ENCODE results near the gene GALE. TPM values are rescaled to one million over a fixed set of nuclear protein-coding genes. Genes with fewer than 3 reads are reported as not detected.

Gene GALE
- total and polyA plus RNA-seq, 2 of the 13 experiments (the other 11 are each of a cell fraction or from before 2014, with no cell fraction given), result 85.2 to 88.4 TPM

- peaks cover 2 to 31% of the 10 kb centered on the region in 2 experiments; a peak in 2 of 5 replicates for H3K36me3 ChIP-seq (replicated peaks in 1 of 2; ENCODE audit: control insufficient read depth in 1 of 2, insufficient read depth in 2 of 2, low read length in 2 of 2)
- CTCF ChIA-PET (ENCODE audit: low intra/inter-chr PET ratio, low total read pairs), result no interaction called here
- in situ Hi-C loops (cut with HindIII; ENCODE audit: extremely low pct_ligation_motif_present, low pct_unique_long_range_greater_than_20kb), result no loop called here
These were observed 15.8 kb upstream of the GALE start for GRCh38 chr1:23816361-23816760.

DNA sequence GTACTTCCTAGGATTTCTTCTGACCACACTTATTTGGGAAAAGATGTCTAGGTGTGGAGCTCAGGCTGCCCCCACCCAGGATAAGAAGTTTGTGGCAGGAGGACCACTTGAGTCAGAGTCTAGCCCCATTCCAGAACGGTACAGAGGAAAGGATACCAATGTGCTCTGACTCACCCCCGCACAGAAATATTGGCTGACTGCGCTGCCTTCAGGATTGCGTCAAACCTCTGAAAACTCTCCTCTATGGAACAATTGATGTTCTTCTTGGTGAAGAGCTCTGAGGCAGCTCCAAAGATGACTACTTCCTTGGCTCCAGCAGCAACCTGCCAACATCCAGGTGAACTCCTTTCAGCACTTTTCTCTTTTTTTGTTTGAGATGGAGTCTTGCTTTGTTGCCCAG, 13.5 kb upstream of the GALE start:
- TF ChIP-seq FOXA1 (IDR thresholded peaks at IDR 0.05) (no peak), FOXA1 (CRISPR knock-in tag; IDR thresholded peaks at IDR 0.05) (no peak)
- Histone ChIP-seq H3K36me3 (replicated peaks in 1 of 2; ENCODE audit: control insufficient read depth in 1 of 2, insufficient read depth in 2 of 2, low read length in 2 of 2) (peaks cover 2 to 32% of the 10 kb centered on the region in 2 experiments; a peak in 2 of 5 replicates), H2AFZ (ENCODE audit: low read length) (no peak overlapping the region), H3K9me3 (ENCODE audit: low read length) (no peaks in the 10 kb centered on the region), H3K9ac (ENCODE audit: insufficient read depth, low read depth, low read length) (no peak overlapping the region), H3K27me3 (ENCODE audit: control insufficient read depth in 1 of 2, insufficient read depth in 2 of 2, low read length in 2 of 2) (no peaks in the 10 kb centered on the region), H3K79me2 (ENCODE audit: insufficient read depth, low read length) (no peaks in the 10 kb centered on the region), H3K4me1 (ENCODE audit: insufficient read depth, low read length) (peaks cover 15% of the 10 kb centered on the region), H3K27ac (ENCODE audit: extremely low read length, insufficient read depth, low read length) (no peak overlapping the region), H3K4me3 (replicated peaks in 1 of 3; ENCODE audit: insufficient read depth in 1 of 3, low read depth in 2 of 3, low read length in 3 of 3) (no peak overlapping the region), H3K4me2 (ENCODE audit: low read depth, low read length) (no peak overlapping the region), H4K20me1 (ENCODE audit: insufficient read depth, low read length) (no peaks in the 10 kb centered on the region)
- ChIA-PET CTCF (ENCODE audit: low intra/inter-chr PET ratio, low total read pairs) (no interaction called here), POLR2A (interaction anchor here (1.1 to 4.7 kb wide), 2 partner anchors 9 to 10 kb away, joined by 3 to 71 read pairs; partner anchors contain the start of gene HMGCL)
- in situ Hi-C loops (cut with HindIII; ENCODE audit: extremely low pct_ligation_motif_present, low pct_unique_long_range_greater_than_20kb), result no loop called here
- no TSS peak for BruUV-seq (replicated peaks)
- ATAC-seq (no peak), DNase-seq (ENCODE audit: low spot score) (no peak), FAIRE-seq (no peak)
- 89% methylated on average over 3 of the region's 4 CpGs for WGBS (ENCODE audit: low lambda C conversion rate)
- intact Hi-C loops (cut with micrococcal nuclease; ENCODE audit: unreplicated experiment), result no loop called here

More at GRCh38 chr1:23816361-23816760, 15.8 kb upstream of the GALE start:
- ATAC-seq (no peak), DNase-seq (ENCODE audit: low spot score) (no peak), FAIRE-seq (no peak)
- no peak overlapping the region for H3K4me2 ChIP-seq (ENCODE audit: low read depth, low read length)
- intact Hi-C loops (cut with micrococcal nuclease; ENCODE audit: unreplicated experiment), result no loop called here
- TF ChIP-seq U2AF1 (optimal IDR thresholded peaks at IDR 0.05; ENCODE audit: low read depth, low read length) (no peak), KLF16 (CRISPR knock-in tag; IDR thresholded peaks at IDR 0.05) (no peak), SATB2 (CRISPR knock-in tag; IDR thresholded peaks at IDR 0.05) (no peak), GTF2F1 (IDR thresholded peaks at IDR 0.05; ENCODE audit: low read length) (no peak), ZNF780A (CRISPR knock-in tag; IDR thresholded peaks at IDR 0.05) (no peak), KDM1A (CRISPR knock-in tag; IDR thresholded peaks at IDR 0.05) (no peak), SAP130 (CRISPR knock-in tag; IDR thresholded peaks at IDR 0.05; ENCODE audit: low read depth) (no peak), NR2C2 (CRISPR knock-in tag; IDR thresholded peaks at IDR 0.05; ENCODE audit: borderline replicate concordance) (no peak), MIXL1 (CRISPR knock-in tag; IDR thresholded peaks at IDR 0.05) (no peak), ZNF567 (CRISPR knock-in tag; IDR thresholded peaks at IDR 0.05; ENCODE audit: borderline replicate concordance) (no peak), E2F5 (CRISPR knock-in tag; conservative IDR thresholded peaks at IDR 0.05) (no peak)
- H3K9ac ChIP-seq (ENCODE audit: insufficient read depth, low read depth, low read length), result no peak overlapping the region
- 94% methylated on average over 3 of the region's 3 CpGs for WGBS (ENCODE audit: low lambda C conversion rate)
- H3K4me1 ChIP-seq (ENCODE audit: insufficient read depth, low read length), result no peaks in the 10 kb centered on the region
- no peaks in the 10 kb centered on the region for H3K9me3 ChIP-seq (ENCODE audit: low read length)
- no peak overlapping the region for H3K27ac ChIP-seq (ENCODE audit: extremely low read length, insufficient read depth, low read length)
- POLR2A ChIA-PET, result interaction anchor here (1.0 kb wide), 1 partner anchor 38 kb away, joined by 4 read pairs; the partner anchor contains the start of gene PITHD1
- H3K27me3 ChIP-seq (ENCODE audit: control insufficient read depth in 1 of 2, insufficient read depth in 2 of 2, low read length in 2 of 2), result no peaks in the 10 kb centered on the region
- no peak overlapping the region for H2AFZ ChIP-seq (ENCODE audit: low read length)
- no peak overlapping the region for H3K4me3 ChIP-seq (replicated peaks in 1 of 3; ENCODE audit: insufficient read depth in 1 of 3, low read depth in 2 of 3, low read length in 3 of 3)
- no peaks in the 10 kb centered on the region for H3K79me2 ChIP-seq (ENCODE audit: insufficient read depth, low read length)
- no TSS peak for BruUV-seq (replicated peaks)
- H4K20me1 ChIP-seq (ENCODE audit: insufficient read depth, low read length), result no peaks in the 10 kb centered on the region
